Measurements from ENCODE around the gene PDZD2.

- TF ChIP-seq EZH2 (IDR thresholded peaks at IDR 0.05; ENCODE audit: borderline replicate concordance, insufficient read depth, low read length, poor library complexity, severe bottlenecking) (no peak), POLR2AphosphoS5 (IDR thresholded peaks at IDR 0.05) (no peak)
- TF ChIP-seq, protein P1, sequence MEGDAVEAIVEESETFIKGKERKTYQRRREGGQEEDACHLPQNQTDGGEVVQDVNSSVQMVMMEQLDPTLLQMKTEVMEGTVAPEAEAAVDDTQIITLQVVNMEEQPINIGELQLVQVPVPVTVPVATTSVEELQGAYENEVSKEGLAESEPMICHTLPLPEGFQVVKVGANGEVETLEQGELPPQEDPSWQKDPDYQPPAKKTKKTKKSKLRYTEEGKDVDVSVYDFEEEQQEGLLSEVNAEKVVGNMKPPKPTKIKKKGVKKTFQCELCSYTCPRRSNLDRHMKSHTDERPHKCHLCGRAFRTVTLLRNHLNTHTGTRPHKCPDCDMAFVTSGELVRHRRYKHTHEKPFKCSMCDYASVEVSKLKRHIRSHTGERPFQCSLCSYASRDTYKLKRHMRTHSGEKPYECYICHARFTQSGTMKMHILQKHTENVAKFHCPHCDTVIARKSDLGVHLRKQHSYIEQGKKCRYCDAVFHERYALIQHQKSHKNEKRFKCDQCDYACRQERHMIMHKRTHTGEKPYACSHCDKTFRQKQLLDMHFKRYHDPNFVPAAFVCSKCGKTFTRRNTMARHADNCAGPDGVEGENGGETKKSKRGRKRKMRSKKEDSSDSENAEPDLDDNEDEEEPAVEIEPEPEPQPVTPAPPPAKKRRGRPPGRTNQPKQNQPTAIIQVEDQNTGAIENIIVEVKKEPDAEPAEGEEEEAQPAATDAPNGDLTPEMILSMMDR (IDR thresholded peaks at IDR 0.05; ENCODE audit: poor library complexity, severe bottlenecking) = no peak
Measured at GRCh38 chr5:31733371-31733770, 94.4 kb downstream of the PDZD2 start.
